GM23338 (cell line): Measurements from ENCODE around the gene ESPNL. TPM values are rescaled to one million over a fixed set of nuclear protein-coding genes. Genes with fewer than 3 reads are reported as not detected.

ENCODE experiments used
- ATAC-seq: fragments of 200-7000 bp; cut with Tn5 transposase; 3 replicates; pipeline ENCODE4 v1.9.1; 2020
- DNase-seq: peaks from one replicate; pipeline ENCODE4 v3.0.0-alpha.2; 2015; ENCODE audit warnings: low spot score
- H2AFZ ChIP-seq: fragments of 200-600 bp; sonication (generic); 2 replicates; pipeline ENCODE4 v1.8.0; 2016; ENCODE audit warnings: antibody characterized with exemption, mild to moderate bottlenecking, moderate library complexity
- H3F3A ChIP-seq: fragments of 200-600 bp; sonication (generic); replicated peaks from 2 replicates; pipeline ENCODE4 v1.8.0; 2017; ENCODE audit warnings: antibody characterized with exemption, mixed run types, low read depth
- H3K27ac ChIP-seq: fragments of 200-600 bp; sonication (generic); 2 replicates; pipeline ENCODE4 v1.6.1; 2016; ENCODE audit warnings: low read depth
- H3K27me3 ChIP-seq: fragments of 200-600 bp; sonication (generic); 2 replicates; pipeline ENCODE4 v1.8.0; 2016; ENCODE audit warnings: mild to moderate bottlenecking, mixed run types, moderate library complexity; ENCODE audit not compliant: insufficient read depth
- H3K36me3 ChIP-seq: fragments of 200-600 bp; sonication (generic); 2 replicates; pipeline ENCODE4 v1.8.0; 2016; ENCODE audit warnings: mild to moderate bottlenecking; ENCODE audit not compliant: insufficient read depth
- H3K4me1 ChIP-seq: fragments of 200-600 bp; sonication (generic); 2 replicates; pipeline ENCODE4 v1.8.0; 2016; ENCODE audit warnings: mild to moderate bottlenecking, moderate library complexity; ENCODE audit not compliant: insufficient read depth
- H3K4me2 ChIP-seq: fragments of 200-600 bp; sonication (generic); 2 replicates; pipeline ENCODE4 v1.7.1; 2017; ENCODE audit warnings: mixed run types
- H3K4me3 ChIP-seq: fragments of 200-600 bp; sonication (generic); 2 replicates; pipeline ENCODE4 v1.6.1; 2016; ENCODE audit warnings: mixed run types
- H3K79me2 ChIP-seq: fragments of 200-600 bp; sonication (generic); replicated peaks from 2 replicates; pipeline ENCODE4 v1.8.0; 2017; ENCODE audit warnings: mild to moderate bottlenecking; ENCODE audit not compliant: insufficient read depth
- H3K9me2 ChIP-seq: fragments of 200-600 bp; sonication (generic); 2 replicates; pipeline ENCODE4 v1.8.0; 2017; ENCODE audit not compliant: insufficient read depth
- H4K20me1 ChIP-seq: fragments of 200-600 bp; sonication (generic); replicated peaks from 2 replicates; pipeline ENCODE4 v1.8.0; 2017; ENCODE audit warnings: mild to moderate bottlenecking; ENCODE audit not compliant: insufficient read depth
- H3K27ac Mint-ChIP-seq: 2 replicates; pipeline ENCODE4 v1.8.0; 2020; ENCODE audit warnings: inconsistent platforms, mild to moderate bottlenecking, moderate library complexity, mixed read lengths
- H3K27me3 Mint-ChIP-seq: 3 replicates; pipeline ENCODE4 v1.8.0; 2022; ENCODE audit warnings: low read depth, mild to moderate bottlenecking, moderate library complexity, mixed read lengths, inconsistent platforms; ENCODE audit not compliant: insufficient read depth, poor library complexity
- H3K36me3 Mint-ChIP-seq: 3 replicates; pipeline ENCODE4 v1.8.0; 2021; ENCODE audit warnings: low read depth, mild to moderate bottlenecking, inconsistent platforms, moderate library complexity, mixed read lengths
- H3K4me1 Mint-ChIP-seq: 3 replicates; pipeline ENCODE4 v1.8.0; 2020; ENCODE audit warnings: mild to moderate bottlenecking, inconsistent platforms, mixed read lengths
- H3K4me3 Mint-ChIP-seq: 3 replicates; pipeline ENCODE4 v1.8.0; 2021; ENCODE audit warnings: moderate library complexity, mild to moderate bottlenecking, inconsistent platforms, mixed read lengths
- H3K9me3 Mint-ChIP-seq: 3 replicates; pipeline ENCODE4 v1.8.0; 2020; ENCODE audit warnings: moderate library complexity, mild to moderate bottlenecking, inconsistent platforms, mixed read lengths
- CTCF ChIP-seq, 2 experiments: fragments of 200-600 bp in 1 of 2; sonication (generic) in 1 of 2; conservative IDR thresholded peaks; 2 replicates each; pipeline versions ENCODE4 v1.5.1 to v1.6.1; 2016 to 2017; ENCODE audit warnings: antibody characterized with exemption in 2 of 2, low read depth in 2 of 2, mild to moderate bottlenecking in 2 of 2, moderate library complexity in 1 of 2
- EZH2 ChIP-seq: fragments of 200-600 bp; sonication (generic); IDR thresholded peaks from one replicate; pipeline ENCODE4 v1.8.0; 2017; ENCODE audit warnings: antibody characterized with exemption, mild to moderate bottlenecking, low read depth; ENCODE audit not compliant: unreplicated experiment
- JUNB ChIP-seq: IDR thresholded peaks from one replicate; pipeline ENCODE4 v1.6.1; 2016; ENCODE audit warnings: antibody characterized with exemption; ENCODE audit not compliant: unreplicated experiment
- NANOG ChIP-seq: IDR thresholded peaks from 2 replicates; pipeline ENCODE4 v1.6.1; 2016; ENCODE audit warnings: antibody characterized with exemption, borderline replicate concordance
- STAT1 ChIP-seq: IDR thresholded peaks from one replicate; pipeline ENCODE4 v1.6.1; 2016; ENCODE audit warnings: antibody characterized with exemption; ENCODE audit not compliant: unreplicated experiment
- ZNF114 ChIP-seq: fragments of 250-450 bp; sonication (Bioruptor Pico); IDR thresholded peaks from 2 replicates; pipeline ENCODE4 v1.5.0; 2020; ENCODE audit warnings: mild to moderate bottlenecking, moderate library complexity
- polyA plus RNA-seq: library from polyadenylated mRNA; unstranded; fragments of >200 nt; fragmentation: Nextera tagmentation; extraction: Ambion mirVana; gene quantifications from 2 replicates; pipeline ENCODE4 v1.2.1, GENCODE V29; 2016
- total RNA-seq: library from RNA; depleted of rRNA; stranded (reverse); fragments of >200 nt; shearing (Covaris generic); gene quantifications from 2 replicates; pipeline ENCODE4 v1.2.3, GENCODE V29; 2014
- TF ChIP-seq, protein P1 (sequence below): fragments of 250-450 bp; sonication (Bioruptor Pico); IDR thresholded peaks from 2 replicates; pipeline ENCODE4 v1.5.0; 2020; ENCODE audit warnings: mild to moderate bottlenecking, moderate library complexity

Gene ESPNL
- total and polyA plus RNA-seq, 2 experiments from 2014 or later = 0.44 to 3.1 TPM

DNA sequence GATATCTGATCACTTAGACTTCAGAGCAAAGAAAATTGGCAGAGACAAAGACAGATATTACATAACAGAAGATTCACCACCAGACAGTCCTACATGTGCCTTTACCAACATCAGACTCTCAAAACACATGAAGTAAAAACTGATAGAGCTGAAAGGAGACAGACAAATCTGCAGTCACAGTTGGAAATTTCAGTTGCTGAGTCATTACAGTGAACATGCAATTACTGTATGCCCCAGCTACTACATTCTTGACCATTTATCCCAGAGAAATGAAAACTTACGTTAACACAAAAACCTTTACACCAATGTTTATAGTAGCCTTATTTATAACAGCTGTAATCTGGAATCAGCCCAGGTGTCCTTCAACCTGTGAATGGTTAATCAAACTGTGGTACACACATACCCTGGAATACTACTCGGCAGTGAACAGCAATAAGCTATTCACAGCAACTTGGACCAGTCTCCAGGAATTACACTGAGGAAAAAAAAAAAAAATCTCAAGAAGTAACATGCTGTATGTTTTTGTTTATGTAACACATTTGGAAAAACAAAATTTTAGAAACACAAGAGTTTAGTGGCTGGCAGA lies 46.9 kb upstream of the ESPNL start:
- Histone ChIP-seq H3K27ac (no peak overlapping the region), H3K4me3 (no peak overlapping the region), H3K9me2 (no peaks in the 10 kb centered on the region), H3K4me1 (no peaks in the 10 kb centered on the region), H3K36me3 (no peaks in the 10 kb centered on the region), H2AFZ (no peak overlapping the region), H3K79me2 (no peaks in the 10 kb centered on the region), H3K4me2 (no peak overlapping the region), H4K20me1 (no peaks in the 10 kb centered on the region), H3K27me3 (no peaks in the 10 kb centered on the region), H3F3A (no peaks in the 10 kb centered on the region)
- Mint-ChIP-seq H3K4me1 (no peaks in the 10 kb centered on the region), H3K9me3 (peaks cover 13% of the 10 kb centered on the region), H3K4me3 (no peak overlapping the region), H3K27ac (no peak overlapping the region), H3K36me3 (0 out of 3 replicates have a peak, but pooled peaks cover 5% of the 10 kb centered on the region), H3K27me3 (no peaks in the 10 kb centered on the region)
- no peak for ATAC-seq
- TF ChIP-seq NANOG (no peak), CTCF (conservative IDR thresholded peaks at IDR 0.05; ENCODE audit: low read depth in 2 of 2) (no peak), STAT1 (no peak), ZNF114 (CRISPR knock-in tag) (no peak), JUNB (no peak), EZH2 (no peak)
- TF ChIP-seq, protein P1, sequence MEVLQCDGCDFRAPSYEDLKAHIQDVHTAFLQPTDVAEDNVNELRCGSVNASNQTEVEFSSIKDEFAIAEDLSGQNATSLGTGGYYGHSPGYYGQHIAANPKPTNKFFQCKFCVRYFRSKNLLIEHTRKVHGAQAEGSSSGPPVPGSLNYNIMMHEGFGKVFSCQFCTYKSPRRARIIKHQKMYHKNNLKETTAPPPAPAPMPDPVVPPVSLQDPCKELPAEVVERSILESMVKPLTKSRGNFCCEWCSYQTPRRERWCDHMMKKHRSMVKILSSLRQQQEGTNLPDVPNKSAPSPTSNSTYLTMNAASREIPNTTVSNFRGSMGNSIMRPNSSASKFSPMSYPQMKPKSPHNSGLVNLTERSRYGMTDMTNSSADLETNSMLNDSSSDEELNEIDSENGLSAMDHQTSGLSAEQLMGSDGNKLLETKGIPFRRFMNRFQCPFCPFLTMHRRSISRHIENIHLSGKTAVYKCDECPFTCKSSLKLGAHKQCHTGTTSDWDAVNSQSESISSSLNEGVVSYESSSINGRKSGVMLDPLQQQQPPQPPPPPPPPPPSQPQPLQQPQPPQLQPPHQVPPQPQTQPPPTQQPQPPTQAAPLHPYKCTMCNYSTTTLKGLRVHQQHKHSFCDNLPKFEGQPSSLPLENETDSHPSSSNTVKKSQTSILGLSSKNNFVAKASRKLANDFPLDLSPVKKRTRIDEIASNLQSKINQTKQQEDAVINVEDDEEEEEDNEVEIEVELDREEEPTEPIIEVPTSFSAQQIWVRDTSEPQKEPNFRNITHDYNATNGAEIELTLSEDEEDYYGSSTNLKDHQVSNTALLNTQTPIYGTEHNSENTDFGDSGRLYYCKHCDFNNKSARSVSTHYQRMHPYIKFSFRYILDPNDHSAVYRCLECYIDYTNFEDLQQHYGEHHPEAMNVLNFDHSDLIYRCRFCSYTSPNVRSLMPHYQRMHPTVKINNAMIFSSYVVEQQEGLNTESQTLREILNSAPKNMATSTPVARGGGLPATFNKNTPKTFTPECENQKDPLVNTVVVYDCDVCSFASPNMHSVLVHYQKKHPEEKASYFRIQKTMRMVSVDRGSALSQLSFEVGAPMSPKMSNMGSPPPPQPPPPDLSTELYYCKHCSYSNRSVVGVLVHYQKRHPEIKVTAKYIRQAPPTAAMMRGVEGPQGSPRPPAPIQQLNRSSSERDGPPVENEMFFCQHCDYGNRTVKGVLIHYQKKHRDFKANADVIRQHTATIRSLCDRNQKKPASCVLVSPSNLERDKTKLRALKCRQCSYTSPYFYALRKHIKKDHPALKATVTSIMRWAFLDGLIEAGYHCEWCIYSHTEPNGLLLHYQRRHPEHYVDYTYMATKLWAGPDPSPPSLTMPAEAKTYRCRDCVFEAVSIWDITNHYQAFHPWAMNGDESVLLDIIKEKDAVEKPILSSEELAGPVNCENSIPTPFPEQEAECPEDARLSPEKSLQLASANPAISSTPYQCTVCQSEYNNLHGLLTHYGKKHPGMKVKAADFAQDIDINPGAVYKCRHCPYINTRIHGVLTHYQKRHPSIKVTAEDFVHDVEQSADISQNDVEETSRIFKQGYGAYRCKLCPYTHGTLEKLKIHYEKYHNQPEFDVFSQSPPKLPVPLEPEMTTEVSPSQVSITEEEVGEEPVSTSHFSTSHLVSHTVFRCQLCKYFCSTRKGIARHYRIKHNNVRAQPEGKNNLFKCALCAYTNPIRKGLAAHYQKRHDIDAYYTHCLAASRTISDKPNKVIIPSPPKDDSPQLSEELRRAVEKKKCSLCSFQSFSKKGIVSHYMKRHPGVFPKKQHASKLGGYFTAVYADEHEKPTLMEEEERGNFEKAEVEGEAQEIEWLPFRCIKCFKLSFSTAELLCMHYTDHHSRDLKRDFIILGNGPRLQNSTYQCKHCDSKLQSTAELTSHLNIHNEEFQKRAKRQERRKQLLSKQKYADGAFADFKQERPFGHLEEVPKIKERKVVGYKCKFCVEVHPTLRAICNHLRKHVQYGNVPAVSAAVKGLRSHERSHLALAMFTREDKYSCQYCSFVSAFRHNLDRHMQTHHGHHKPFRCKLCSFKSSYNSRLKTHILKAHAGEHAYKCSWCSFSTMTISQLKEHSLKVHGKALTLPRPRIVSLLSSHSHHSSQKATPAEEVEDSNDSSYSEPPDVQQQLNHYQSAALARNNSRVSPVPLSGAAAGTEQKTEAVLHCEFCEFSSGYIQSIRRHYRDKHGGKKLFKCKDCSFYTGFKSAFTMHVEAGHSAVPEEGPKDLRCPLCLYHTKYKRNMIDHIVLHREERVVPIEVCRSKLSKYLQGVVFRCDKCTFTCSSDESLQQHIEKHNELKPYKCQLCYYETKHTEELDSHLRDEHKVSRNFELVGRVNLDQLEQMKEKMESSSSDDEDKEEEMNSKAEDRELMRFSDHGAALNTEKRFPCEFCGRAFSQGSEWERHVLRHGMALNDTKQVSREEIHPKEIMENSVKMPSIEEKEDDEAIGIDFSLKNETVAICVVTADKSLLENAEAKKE (CRISPR knock-in tag) = no peak
- DNase-seq = no peak
